ENCODE data around the gene NLK.
"Not testable (repeated sequence)": the region's sequence is repeated elsewhere in the genome, so short reads cannot be mapped to it uniquely, and the experiment has no call there.

NLK gene

DNA sequence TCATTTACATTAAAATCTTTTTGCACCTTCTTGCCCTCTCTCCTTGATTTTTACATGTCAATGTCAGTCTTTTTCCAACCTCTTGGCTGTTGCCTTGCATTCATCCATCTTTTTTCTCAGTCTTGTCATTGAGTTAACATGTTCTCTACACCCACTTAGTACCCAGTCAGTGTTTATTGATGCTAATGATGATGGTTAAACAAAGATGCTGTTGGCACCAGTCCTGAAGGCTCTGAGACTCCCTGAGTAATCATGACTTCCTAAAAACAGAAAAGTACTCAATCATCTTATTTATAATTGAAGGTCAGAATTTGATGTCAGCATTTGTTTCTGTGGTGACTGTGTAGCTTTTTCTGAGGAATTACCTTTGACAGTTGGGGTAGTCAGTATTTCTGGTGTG is 104.5 kb downstream of the NLK start:
- H3K9ac ChIP-seq (ENCODE audit: low read depth, low read length, poor library complexity): no peak overlapping the region
- no peak overlapping the region for H2BK120ac ChIP-seq (ENCODE audit: low read depth, low read length)
- H3K79me1 ChIP-seq (ENCODE audit: low read depth, low read length): no peaks in the 10 kb centered on the region
- no peak for DNase-seq (ENCODE audit: low spot score)
- H3K4me1 ChIP-seq (ENCODE audit: control insufficient read depth in 2 of 2, insufficient read depth in 1 of 2, low read depth in 1 of 2, low read length in 2 of 2): peaks cover 0 to 7% of the 10 kb centered on the region in 2 donors
- H3K14ac ChIP-seq (ENCODE audit: low read length): no peak overlapping the region
- H2BK15ac ChIP-seq (ENCODE audit: low read length): no peak overlapping the region
- no peak overlapping the region for H2BK12ac ChIP-seq (ENCODE audit: low read length)
- H3K4me2 ChIP-seq (ENCODE audit: insufficient read depth, low read length, poor library complexity, severe bottlenecking): no peak overlapping the region
- no peak overlapping the region for H4K8ac ChIP-seq (ENCODE audit: low read depth, low read length)
- H3K4ac ChIP-seq (ENCODE audit: low read length): no peak overlapping the region
- H3K36me3 ChIP-seq (replicated peaks in 1 of 2; ENCODE audit: control insufficient read depth in 2 of 2, insufficient read depth in 2 of 2, low read length in 2 of 2): peaks cover 0 to 12% of the 10 kb centered on the region in 2 donors
- H3K18ac ChIP-seq (ENCODE audit: low read length): no peak overlapping the region
- no peaks in the 10 kb centered on the region for H3K27me3 ChIP-seq (ENCODE audit: control insufficient read depth in 3 of 3, insufficient read depth in 3 of 3, low read depth in 1 of 3, low read length in 3 of 3)
- H3K9me3 ChIP-seq (replicated peaks in 1 of 2; ENCODE audit: control insufficient read depth in 2 of 2, insufficient read depth in 1 of 2, low read depth in 1 of 2, low read length in 2 of 2): no peaks in the 10 kb centered on the region
- no peak overlapping the region for H4K91ac ChIP-seq (ENCODE audit: low read depth, low read length, poor library complexity)
- H2AFZ ChIP-seq (ENCODE audit: low read length): no peak overlapping the region
- no peak overlapping the region for H3K4me3 ChIP-seq (ENCODE audit: low read length in 2 of 2)
- no peak overlapping the region for H2AK5ac ChIP-seq (ENCODE audit: low read depth, low read length)
- no peak overlapping the region for H3K27ac ChIP-seq (replicated peaks; ENCODE audit: low read length)
- H3K23ac ChIP-seq (ENCODE audit: low read depth, low read length, poor library complexity): no peak overlapping the region
- no peak overlapping the region for H2BK5ac ChIP-seq (ENCODE audit: low read length)

DNA sequence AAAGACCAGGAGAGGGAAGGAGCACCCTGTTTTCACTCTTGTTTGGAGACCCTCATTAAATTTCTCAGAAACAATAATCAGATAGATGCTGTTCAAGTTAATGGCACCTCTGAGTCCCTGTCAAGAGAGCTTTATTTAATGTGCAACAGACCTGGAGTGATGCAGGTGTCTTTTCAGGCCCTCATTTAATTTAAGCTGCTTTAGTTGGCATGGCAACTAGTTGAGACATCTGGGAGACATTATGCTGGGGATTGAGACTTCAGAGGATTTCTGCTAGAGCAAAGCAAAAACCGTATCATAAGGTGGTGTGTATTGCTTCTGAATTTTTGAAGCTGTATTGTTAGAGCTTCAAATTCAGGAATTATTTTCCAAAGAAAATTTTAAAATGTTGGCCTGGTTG is 108.5 kb downstream of the NLK start:
- no peak overlapping the region for H3K27ac ChIP-seq (replicated peaks; ENCODE audit: low read length)
- WGBS, 2 donors (ENCODE audit: extremely low coverage in 2 of 2, insufficient read length in 2 of 2, insufficient replicate concordance in 1 of 2): no CpG with 5 or more reads among the region's 1 CpG
- H2BK120ac ChIP-seq (ENCODE audit: low read depth, low read length): no peak overlapping the region
- no peaks in the 10 kb centered on the region for H3K4me1 ChIP-seq (ENCODE audit: control insufficient read depth in 2 of 2, insufficient read depth in 1 of 2, low read depth in 1 of 2, low read length in 2 of 2)
- H2BK5ac ChIP-seq (ENCODE audit: low read length): no peak overlapping the region
- H3K4ac ChIP-seq (ENCODE audit: low read length): no peak overlapping the region
- no peaks in the 10 kb centered on the region for H3K9me3 ChIP-seq (replicated peaks in 1 of 2; ENCODE audit: control insufficient read depth in 2 of 2, insufficient read depth in 1 of 2, low read depth in 1 of 2, low read length in 2 of 2)
- no peaks in the 10 kb centered on the region for H3K79me1 ChIP-seq (ENCODE audit: low read depth, low read length)
- no peak overlapping the region for H2AK5ac ChIP-seq (ENCODE audit: low read depth, low read length)
- H3K14ac ChIP-seq (ENCODE audit: low read length): no peak overlapping the region
- H3K4me2 ChIP-seq (ENCODE audit: insufficient read depth, low read length, poor library complexity, severe bottlenecking): no peak overlapping the region
- no peak overlapping the region for H2AFZ ChIP-seq (ENCODE audit: low read length)
- H3K23ac ChIP-seq (ENCODE audit: low read depth, low read length, poor library complexity): no peak overlapping the region
- no peaks in the 10 kb centered on the region for H3K27me3 ChIP-seq (ENCODE audit: control insufficient read depth in 3 of 3, insufficient read depth in 3 of 3, low read depth in 1 of 3, low read length in 3 of 3)
- no peak overlapping the region for H2BK15ac ChIP-seq (ENCODE audit: low read length)
- H4K8ac ChIP-seq (ENCODE audit: low read depth, low read length): no peak overlapping the region
- H4K91ac ChIP-seq (ENCODE audit: low read depth, low read length, poor library complexity): no peak overlapping the region
- H3K9ac ChIP-seq (ENCODE audit: low read depth, low read length, poor library complexity): no peak overlapping the region
- no peak overlapping the region for H3K4me3 ChIP-seq (ENCODE audit: low read length in 2 of 2)
- no peak overlapping the region for H3K18ac ChIP-seq (ENCODE audit: low read length)
- no peak for DNase-seq (ENCODE audit: low spot score)
- peaks cover 0 to 3% of the 10 kb centered on the region in 2 donors for H3K36me3 ChIP-seq (replicated peaks in 1 of 2; ENCODE audit: control insufficient read depth in 2 of 2, insufficient read depth in 2 of 2, low read length in 2 of 2)
- no peak overlapping the region for H2BK12ac ChIP-seq (ENCODE audit: low read length)

DNA sequence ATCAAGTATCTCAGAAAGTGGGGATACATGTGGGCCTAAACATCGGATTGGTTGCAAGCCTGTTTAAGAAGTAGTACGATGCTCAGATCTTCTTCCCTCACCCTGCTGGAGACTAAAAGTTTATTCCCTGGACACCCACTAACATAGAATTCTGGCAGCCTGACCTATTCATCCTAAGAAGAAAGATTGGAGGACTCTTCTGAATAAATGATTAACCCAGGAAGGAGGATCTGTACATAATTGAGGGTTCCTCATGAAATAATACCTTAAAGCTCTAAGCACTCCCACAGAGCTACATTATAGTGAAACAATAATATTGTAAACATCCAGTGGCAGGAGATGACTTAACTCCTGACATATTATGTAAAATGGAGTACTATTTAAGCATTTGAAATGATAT is 111.7 kb downstream of the NLK start:
- H2BK12ac ChIP-seq (ENCODE audit: low read length): no peak overlapping the region
- no peak overlapping the region for H3K18ac ChIP-seq (ENCODE audit: low read length)
- H2AFZ ChIP-seq (ENCODE audit: low read length): no peak overlapping the region
- no peak overlapping the region for H3K9ac ChIP-seq (ENCODE audit: low read depth, low read length, poor library complexity)
- no peak overlapping the region for H3K4me2 ChIP-seq (ENCODE audit: insufficient read depth, low read length, poor library complexity, severe bottlenecking)
- no peak overlapping the region for H4K91ac ChIP-seq (ENCODE audit: low read depth, low read length, poor library complexity)
- no peak overlapping the region for H3K4me3 ChIP-seq (ENCODE audit: low read length in 2 of 2)
- no CpG with 5 or more reads among the region's 2 CpGs for WGBS, 2 donors (ENCODE audit: extremely low coverage in 2 of 2, insufficient read length in 2 of 2, insufficient replicate concordance in 1 of 2)
- H2AK5ac ChIP-seq (ENCODE audit: low read depth, low read length): no peak overlapping the region
- no peak overlapping the region for H2BK15ac ChIP-seq (ENCODE audit: low read length)
- no peak overlapping the region for H2BK120ac ChIP-seq (ENCODE audit: low read depth, low read length)
- H3K4me1 ChIP-seq (ENCODE audit: control insufficient read depth in 2 of 2, insufficient read depth in 1 of 2, low read depth in 1 of 2, low read length in 2 of 2): no peaks in the 10 kb centered on the region
- no peak overlapping the region for H3K4ac ChIP-seq (ENCODE audit: low read length)
- no peaks in the 10 kb centered on the region for H3K79me1 ChIP-seq (ENCODE audit: low read depth, low read length)
- peaks cover 0 to 3% of the 10 kb centered on the region in 2 donors for H3K36me3 ChIP-seq (replicated peaks in 1 of 2; ENCODE audit: control insufficient read depth in 2 of 2, insufficient read depth in 2 of 2, low read length in 2 of 2)
- H3K9me3 ChIP-seq (replicated peaks in 1 of 2; ENCODE audit: control insufficient read depth in 2 of 2, insufficient read depth in 1 of 2, low read depth in 1 of 2, low read length in 2 of 2): no peaks in the 10 kb centered on the region
- H3K27ac ChIP-seq (replicated peaks; ENCODE audit: low read length): no peak overlapping the region
- no peak overlapping the region for H3K14ac ChIP-seq (ENCODE audit: low read length)
- no peak overlapping the region for H3K23ac ChIP-seq (ENCODE audit: low read depth, low read length, poor library complexity)
- H4K8ac ChIP-seq (ENCODE audit: low read depth, low read length): no peak overlapping the region
- no peaks in the 10 kb centered on the region for H3K27me3 ChIP-seq (ENCODE audit: control insufficient read depth in 3 of 3, insufficient read depth in 3 of 3, low read depth in 1 of 3, low read length in 3 of 3)
- H2BK5ac ChIP-seq (ENCODE audit: low read length): no peak overlapping the region
- no peak for DNase-seq (ENCODE audit: low spot score)

DNA sequence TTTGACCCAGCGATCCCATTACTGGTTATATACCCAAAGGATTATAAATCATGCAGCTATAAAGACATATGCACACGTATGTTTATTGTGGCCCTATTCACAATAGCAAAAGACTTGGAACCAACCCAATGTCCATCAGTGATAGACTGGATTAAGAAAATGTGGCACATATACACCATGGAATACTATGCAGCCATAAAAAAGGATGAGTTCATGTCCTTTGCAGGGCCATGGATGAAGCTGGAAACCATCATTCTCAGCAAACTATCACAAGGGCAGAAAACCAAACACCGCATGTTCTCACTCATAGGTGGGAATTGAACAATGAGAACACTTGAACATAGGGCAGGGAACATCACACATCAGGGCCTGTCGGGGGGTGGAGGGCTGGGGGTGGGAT is 112.9 kb downstream of the NLK start:
- WGBS, 2 donors (ENCODE audit: extremely low coverage in 2 of 2, insufficient read length in 2 of 2, insufficient replicate concordance in 1 of 2): no CpG with 5 or more reads among the region's 4 CpGs
- H3K9ac ChIP-seq (ENCODE audit: low read depth, low read length, poor library complexity); H2AK5ac ChIP-seq (ENCODE audit: low read depth, low read length); H3K27me3 ChIP-seq (ENCODE audit: control insufficient read depth in 3 of 3, insufficient read depth in 3 of 3, low read depth in 1 of 3, low read length in 3 of 3); H3K4ac ChIP-seq (ENCODE audit: low read length); H3K18ac ChIP-seq (ENCODE audit: low read length); H3K4me1 ChIP-seq (ENCODE audit: control insufficient read depth in 2 of 2, insufficient read depth in 1 of 2, low read depth in 1 of 2, low read length in 2 of 2); DNase-seq (ENCODE audit: low spot score); H2BK12ac ChIP-seq (ENCODE audit: low read length); H3K36me3 ChIP-seq (replicated peaks in 1 of 2; ENCODE audit: control insufficient read depth in 2 of 2, insufficient read depth in 2 of 2, low read length in 2 of 2); H2BK15ac ChIP-seq (ENCODE audit: low read length); H3K14ac ChIP-seq (ENCODE audit: low read length); H3K79me1 ChIP-seq (ENCODE audit: low read depth, low read length); H3K4me2 ChIP-seq (ENCODE audit: insufficient read depth, low read length, poor library complexity, severe bottlenecking); H3K27ac ChIP-seq (replicated peaks; ENCODE audit: low read length); H4K8ac ChIP-seq (ENCODE audit: low read depth, low read length); H4K91ac ChIP-seq (ENCODE audit: low read depth, low read length, poor library complexity); H2BK5ac ChIP-seq (ENCODE audit: low read length); H2BK120ac ChIP-seq (ENCODE audit: low read depth, low read length); H3K4me3 ChIP-seq (ENCODE audit: low read length in 2 of 2); H2AFZ ChIP-seq (ENCODE audit: low read length); H3K9me3 ChIP-seq (replicated peaks in 1 of 2; ENCODE audit: control insufficient read depth in 2 of 2, insufficient read depth in 1 of 2, low read depth in 1 of 2, low read length in 2 of 2); H3K23ac ChIP-seq (ENCODE audit: low read depth, low read length, poor library complexity): not testable (repeated sequence)
